AG09319 (cell line): Measurements from ENCODE around the gene TREX2.

Experiments used
- DNase-seq: peaks from one replicate; pipeline ENCODE4 v3.0.0-alpha.2; 2010; ENCODE audit warnings: low read depth; ENCODE audit errors: extremely low read depth
- CTCF ChIP-seq: IDR thresholded peaks from 2 replicates; pipeline ENCODE4 v1.5.1; 2011; ENCODE audit warnings: low read depth, mild to moderate bottlenecking, inconsistent platforms, low read length, moderate library complexity

Gene TREX2

GRCh38 chrX:153482376-153483015 is 36.6 kb upstream of the TREX2 start:
- TF ChIP-seq CTCF: no peak

DNA sequence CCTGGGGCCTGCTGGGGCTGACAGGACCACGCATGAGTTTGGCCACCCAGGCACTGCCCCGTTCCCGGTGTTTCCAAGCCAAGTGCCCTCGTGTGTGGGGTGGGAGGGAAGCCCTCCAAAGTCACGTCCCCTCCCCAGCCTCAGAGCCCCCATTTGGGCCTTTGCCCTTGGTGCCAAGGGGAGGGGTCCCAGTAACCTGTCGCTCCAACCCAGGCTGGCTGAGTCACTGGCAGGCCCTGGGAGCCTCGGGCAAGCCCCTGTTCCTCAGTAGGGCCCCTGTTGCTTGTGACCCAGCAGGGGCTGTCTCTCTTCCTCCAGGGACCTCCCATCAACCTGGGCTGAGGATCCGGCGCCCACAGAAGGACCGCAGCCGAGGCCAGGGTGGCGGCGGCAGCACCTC is 35.2 kb upstream of the TREX2 start:
- no peak for TF ChIP-seq CTCF
- DNase-seq: no peak

More at GRCh38 chrX:153482376-153483015, 36.6 kb upstream of the TREX2 start:
- no peak for DNase-seq

- no peak for DNase-seq
- TF ChIP-seq CTCF: no peak
These were observed 32.9 kb upstream of the TREX2 start for GRCh38 chrX:153478746-153479145.

GRCh38 chrX:153477901-153478300 is 32.0 kb upstream of the TREX2 start:
- DNase-seq: no peak
- TF ChIP-seq CTCF: no peak

- DNase-seq: no peak
These were observed 31.6 kb upstream of the TREX2 start for GRCh38 chrX:153477364-153477857.

DNA sequence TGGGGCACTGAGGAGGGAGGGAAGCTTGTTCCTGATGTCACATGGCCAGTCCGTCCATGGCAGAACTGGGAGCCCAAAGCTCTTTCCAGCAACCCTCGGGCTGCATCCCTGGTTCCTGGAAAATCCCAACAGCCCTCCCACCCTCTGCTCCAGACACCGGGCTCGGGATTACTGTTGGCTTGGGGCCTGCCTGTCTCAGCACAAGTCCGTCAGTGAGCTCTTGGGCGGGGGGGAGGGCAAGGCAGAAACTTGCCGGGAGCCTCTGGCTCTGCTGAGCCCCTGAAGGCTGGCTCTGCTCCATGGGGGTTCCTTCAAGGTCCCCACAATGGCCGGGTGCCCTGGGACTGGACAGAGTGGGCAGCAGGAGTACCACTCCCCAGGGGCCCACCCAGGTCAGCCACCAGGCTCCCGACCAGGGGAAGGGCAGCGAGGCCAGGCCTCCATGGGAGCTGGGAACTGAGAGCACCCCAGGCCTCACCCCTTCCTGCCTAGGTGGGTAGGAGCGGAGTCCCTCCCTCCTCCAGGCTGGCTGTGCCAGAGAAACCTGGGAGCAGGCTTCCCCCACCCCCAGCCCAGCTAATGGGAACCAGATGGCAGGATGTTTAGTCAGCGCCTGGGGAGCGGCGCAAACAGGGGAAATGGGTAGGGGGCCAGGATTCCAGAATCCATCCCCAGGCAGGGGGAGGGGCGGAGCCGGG is 31.0 kb upstream of the TREX2 start:
- no peak for DNase-seq
- no peak for TF ChIP-seq CTCF

More at GRCh38 chrX:153477364-153477857, 31.6 kb upstream of the TREX2 start:
- TF ChIP-seq CTCF: no peak

DNA sequence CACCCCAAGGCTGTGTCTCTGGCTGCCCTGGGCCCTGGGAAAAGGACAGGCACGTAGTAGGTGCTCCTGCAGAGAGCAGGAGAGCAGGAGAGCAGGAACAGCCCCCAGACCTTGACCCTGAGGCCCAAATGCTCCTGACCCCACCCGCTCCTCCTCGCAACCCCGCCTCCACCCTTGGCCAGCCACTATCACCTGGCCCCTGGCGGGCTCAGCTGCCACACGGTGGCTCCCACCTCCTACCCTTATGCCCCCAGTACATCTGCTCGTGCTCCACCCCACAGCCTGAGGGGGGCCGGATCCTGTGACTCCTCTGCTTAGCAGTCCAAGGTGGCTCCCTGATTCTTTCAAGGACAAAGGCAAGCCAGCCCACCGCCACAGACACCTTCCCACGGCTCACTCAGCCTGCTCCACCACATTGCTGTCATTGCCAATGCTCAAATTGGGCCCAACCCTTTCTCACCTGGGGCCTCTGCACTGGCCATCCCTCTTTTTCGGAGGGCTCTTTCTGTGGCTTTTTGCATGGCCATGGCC is 30.0 kb upstream of the TREX2 start:
- no peak for TF ChIP-seq CTCF
- DNase-seq: no peak
